ENCODE measurements around the gene GPR137. TPM values are rescaled to one million over a fixed set of nuclear protein-coding genes. Genes with fewer than 3 reads are reported as not detected.

The GPR137 gene
- total and polyA plus RNA-seq, 10 of the 15 experiments (the other 5 are each of a cell fraction or from before 2014, with no cell fraction given), result 0.37 to 29.2 (median 13.8) TPM

- TF ChIP-seq ATF2 (IDR thresholded peaks at IDR 0.05; ENCODE audit: low read length) (no peak), FOXM1 (IDR thresholded peaks at IDR 0.05; ENCODE audit: low read depth, low read length) (no peak), YBX1 (IDR thresholded peaks at IDR 0.05) (no peak), RCOR1 (conservative IDR thresholded peaks at IDR 0.05; ENCODE audit: low read depth, low read length) (no peak), EED (IDR thresholded peaks at IDR 0.05; ENCODE audit: low read depth) (no peak), POU2F2 (IDR thresholded peaks at IDR 0.05; ENCODE audit: borderline replicate concordance, low read depth, low read length) (no peak), SMC3 (IDR thresholded peaks at IDR 0.05; ENCODE audit: borderline replicate concordance, low read length) (no peak), SKIL (IDR thresholded peaks at IDR 0.05; ENCODE audit: low read depth, poor library complexity, severe bottlenecking) (no peak), IKZF2 (IDR thresholded peaks at IDR 0.05) (peak; percentile 38 to 42; a peak in 1 of 4 replicates), HCFC1 (IDR thresholded peaks at IDR 0.05; ENCODE audit: low read length) (peak; percentile 61; the same call in 1 of the 2 replicates), HDAC2 (IDR thresholded peaks at IDR 0.05) (no peak), ESRRA (IDR thresholded peaks at IDR 0.05; ENCODE audit: low read length) (no peak), SIN3A (IDR thresholded peaks at IDR 0.05; ENCODE audit: low read depth, low read length) (no peak), SMARCA5 (IDR thresholded peaks at IDR 0.05) (peak; percentile 88), CEBPB (IDR thresholded peaks at IDR 0.05; ENCODE audit: borderline replicate concordance in 1 of 2, low read depth in 2 of 2, low read length in 2 of 2) (no peak), YY1 (IDR thresholded peaks at IDR 0.05; ENCODE audit: low read depth, low read length) (peak; percentile 98), TBL1XR1 (IDR thresholded peaks at IDR 0.05; ENCODE audit: low read depth, low read length) (peak; percentile 95; the same call in 1 of the 2 replicates), ZBTB33 (IDR thresholded peaks at IDR 0.05) (peak; percentile 64; the same call in 1 of the 2 replicates), SREBF2 (IDR thresholded peaks at IDR 0.05; ENCODE audit: low read length) (no peak), CBFB (IDR thresholded peaks at IDR 0.05; ENCODE audit: low read depth) (no peak), SMAD5 (IDR thresholded peaks at IDR 0.05; ENCODE audit: low read depth) (no peak), HDAC6 (IDR thresholded peaks at IDR 0.05; ENCODE audit: unreplicated experiment) (no peak), IKZF1 (conservative IDR thresholded peaks at IDR 0.05) (peak; percentile 87)
Measured at GRCh38 chr11:64284962-64285884, at the start of gene GPR137 (continued).
